GM12801 (cell line): ENCODE results near the gene COL5A3.

Experiments used
- TF ChIP-seq, protein P1 (sequence below): IDR thresholded peaks from one replicate; pipeline ENCODE4 v1.5.1; 2011; ENCODE audit warnings: control low read depth; ENCODE audit not compliant: insufficient read length; ENCODE audit errors: extremely low read depth

Gene COL5A3

DNA sequence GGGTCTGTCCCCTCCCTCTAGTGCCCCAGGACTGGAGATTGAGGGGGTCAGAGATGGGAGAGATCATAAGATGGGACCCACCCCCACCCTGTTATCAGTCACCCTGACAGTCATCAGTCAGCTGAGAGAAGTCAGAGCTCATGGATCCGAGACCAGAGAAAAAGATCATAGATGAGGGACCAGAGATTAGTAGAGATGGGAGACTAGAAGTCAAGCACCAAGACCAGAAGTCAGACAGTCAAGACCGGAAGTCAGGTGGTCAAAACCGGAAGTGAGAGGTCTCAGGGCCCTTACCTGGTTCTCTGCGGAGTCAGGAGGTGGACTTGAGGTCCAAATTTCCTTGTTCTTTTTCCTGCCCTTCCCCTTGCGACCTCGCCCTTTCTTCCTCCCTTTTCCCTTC lies 7.0 kb downstream of the COL5A3 start:
- TF ChIP-seq, protein P1, sequence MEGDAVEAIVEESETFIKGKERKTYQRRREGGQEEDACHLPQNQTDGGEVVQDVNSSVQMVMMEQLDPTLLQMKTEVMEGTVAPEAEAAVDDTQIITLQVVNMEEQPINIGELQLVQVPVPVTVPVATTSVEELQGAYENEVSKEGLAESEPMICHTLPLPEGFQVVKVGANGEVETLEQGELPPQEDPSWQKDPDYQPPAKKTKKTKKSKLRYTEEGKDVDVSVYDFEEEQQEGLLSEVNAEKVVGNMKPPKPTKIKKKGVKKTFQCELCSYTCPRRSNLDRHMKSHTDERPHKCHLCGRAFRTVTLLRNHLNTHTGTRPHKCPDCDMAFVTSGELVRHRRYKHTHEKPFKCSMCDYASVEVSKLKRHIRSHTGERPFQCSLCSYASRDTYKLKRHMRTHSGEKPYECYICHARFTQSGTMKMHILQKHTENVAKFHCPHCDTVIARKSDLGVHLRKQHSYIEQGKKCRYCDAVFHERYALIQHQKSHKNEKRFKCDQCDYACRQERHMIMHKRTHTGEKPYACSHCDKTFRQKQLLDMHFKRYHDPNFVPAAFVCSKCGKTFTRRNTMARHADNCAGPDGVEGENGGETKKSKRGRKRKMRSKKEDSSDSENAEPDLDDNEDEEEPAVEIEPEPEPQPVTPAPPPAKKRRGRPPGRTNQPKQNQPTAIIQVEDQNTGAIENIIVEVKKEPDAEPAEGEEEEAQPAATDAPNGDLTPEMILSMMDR = no peak

DNA sequence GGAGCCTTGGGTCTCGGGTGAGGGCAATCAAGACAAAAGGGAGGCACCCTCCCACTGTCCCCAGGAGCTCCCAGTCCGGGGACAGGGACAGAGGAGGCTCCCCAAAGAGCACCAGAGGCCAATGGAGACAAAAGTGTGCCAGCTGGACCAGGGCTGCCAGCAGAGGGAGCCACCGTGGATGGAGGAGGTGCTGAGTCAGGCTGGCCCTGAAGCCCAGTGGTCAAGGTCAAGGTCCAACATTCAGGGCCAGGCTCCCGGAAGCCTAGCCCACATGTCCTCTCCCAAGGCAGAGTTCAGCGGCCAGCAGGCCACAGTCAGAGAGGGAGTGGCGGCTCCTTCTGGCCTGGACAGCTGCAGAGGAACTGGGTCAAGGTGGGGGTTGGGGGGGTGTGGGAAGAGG lies 8.4 kb downstream of the COL5A3 start:
- TF ChIP-seq, protein P1 = no peak

- TF ChIP-seq, protein P1 = no peak
Observed at GRCh38 chr19:10000171-10000826, 10.0 kb downstream of the COL5A3 start.

DNA sequence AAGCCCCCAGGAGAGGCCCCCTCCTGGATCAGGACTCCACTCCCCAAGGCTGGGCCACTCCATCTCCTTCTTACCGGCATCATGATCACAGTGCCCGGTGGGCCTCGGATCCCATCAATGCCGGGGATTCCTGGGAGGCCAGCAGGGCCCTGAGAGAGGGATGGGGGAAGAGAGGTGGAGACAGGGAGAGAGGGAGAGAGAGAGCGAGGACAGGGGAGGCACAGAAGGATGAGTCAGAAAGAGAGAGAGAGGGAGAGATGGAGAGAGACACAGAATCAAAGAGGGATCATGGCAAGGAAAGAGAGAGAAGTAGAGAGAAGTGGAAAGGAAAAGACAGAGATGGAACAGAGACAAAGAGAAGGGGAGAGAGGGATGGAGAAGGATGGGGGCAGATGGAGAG lies 13.8 kb downstream of the COL5A3 start:
- TF ChIP-seq, protein P1 = no peak

DNA sequence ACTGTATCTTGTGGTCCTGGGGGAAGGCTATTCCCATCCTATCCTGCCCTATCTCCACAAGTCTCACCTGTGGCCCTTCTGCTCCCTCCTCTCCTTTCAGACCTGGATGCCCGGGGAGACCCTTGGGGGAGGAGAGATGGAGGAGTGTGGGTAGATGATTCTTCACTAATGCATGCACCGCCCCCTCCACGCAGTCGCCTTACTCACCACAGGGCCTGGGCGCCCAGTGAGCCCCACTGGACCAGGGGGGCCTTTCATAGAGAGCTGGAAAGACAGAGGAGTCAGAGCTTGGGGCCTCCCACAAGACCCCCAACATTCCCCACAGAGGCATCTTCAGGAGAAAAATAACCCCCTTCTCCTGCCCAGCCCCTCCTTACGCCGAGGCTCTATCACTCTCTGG lies 14.3 kb downstream of the COL5A3 start:
- TF ChIP-seq, protein P1 = no peak

GRCh38 chr19:9995084-9995483 lies 15.2 kb downstream of the COL5A3 start:
- TF ChIP-seq, protein P1 = no peak

GRCh38 chr19:9991425-9992191 lies 18.7 kb downstream of the COL5A3 start:
- TF ChIP-seq, protein P1 = no peak
